GM12872 (cell line): ENCODE measurements around the gene SGCA.

ENCODE experiments used
- CTCF ChIP-seq: IDR thresholded peaks from 3 replicates; pipeline ENCODE4 v1.5.1; 2011; ENCODE audit warnings: low read depth, mild to moderate bottlenecking, low read length, moderate library complexity; ENCODE audit not compliant: insufficient read depth

The SGCA gene

GRCh38 chr17:50203086-50203485 is 37.3 kb downstream of the SGCA start:
- no peak for TF ChIP-seq CTCF

GRCh38 chr17:50203604-50204345 is 38.0 kb downstream of the SGCA start:
- no peak for TF ChIP-seq CTCF

GRCh38 chr17:50204431-50204830 is 38.6 kb downstream of the SGCA start:
- TF ChIP-seq CTCF: no peak

GRCh38 chr17:50205111-50205962 is 39.5 kb downstream of the SGCA start:
- TF ChIP-seq CTCF: no peak

GRCh38 chr17:50205963-50206505 is 40.2 kb downstream of the SGCA start:
- TF ChIP-seq CTCF: no peak

GRCh38 chr17:50206604-50207293 is 40.9 kb downstream of the SGCA start:
- TF ChIP-seq CTCF: no peak

GRCh38 chr17:50207315-50207714 is 41.5 kb downstream of the SGCA start:
- TF ChIP-seq CTCF: no peak
